Measurements from ENCODE around the gene MED27. TPM values are rescaled to one million over a fixed set of nuclear protein-coding genes. Genes with fewer than 3 reads are reported as not detected.

The MED27 gene
- total and polyA plus RNA-seq, 9 of the 15 experiments (the other 6 are each of a cell fraction or from before 2014, with no cell fraction given): 24.4 to 91.0 (median 36.1) TPM

- no peaks in the 10 kb centered on the region for H3K27me3 ChIP-seq (ENCODE audit: control insufficient read depth in 2 of 2, insufficient read depth in 2 of 2, low read length in 2 of 2)
- ChIA-PET POLR2A (interaction anchor here (1.3 kb wide), 1 partner anchor 20 kb away, joined by 4 read pairs; no protein-coding TSS in a partner anchor), CTCF (ENCODE audit: low intra/inter-chr PET ratio) (no interaction called here)
- peaks cover 25% of the 10 kb centered on the region for H4K20me1 ChIP-seq (replicated peaks; ENCODE audit: control insufficient read depth, insufficient read depth, low read length)
- no peaks in the 10 kb centered on the region for H3K9me1 ChIP-seq (ENCODE audit: control insufficient read depth, insufficient read depth, low read length)
- DNase-seq (ENCODE audit: extremely low read depth in 1 of 4, low spot score in 3 of 4) (no peak), ATAC-seq (no peak), FAIRE-seq (no peak)
- in situ Hi-C loops (cut with MboI) (no loop called here), intact Hi-C loops (cut with micrococcal nuclease) (no loop called here)
- H3K27ac ChIP-seq (ENCODE audit: extremely low read depth, low read depth, low read length): no peak overlapping the region
- H3K9ac ChIP-seq (ENCODE audit: insufficient read depth in 1 of 2, low read depth in 2 of 2, low read length in 2 of 2): no peak overlapping the region
- H3K4me3 ChIP-seq: no peak overlapping the region
- no TSS peak for BruUV-seq (replicated peaks)
- no peak for TF ChIP-seq E2F1 (CRISPR knock-in tag; IDR thresholded peaks at IDR 0.05)
- no peak for TF ChIP-seq CHD1 (IDR thresholded peaks at IDR 0.05; ENCODE audit: low read length)
- TF ChIP-seq NBN (IDR thresholded peaks at IDR 0.05; ENCODE audit: low read depth): no peak
- 54% methylated on average over 6 of the region's 7 CpGs for WGBS (ENCODE audit: insufficient coverage, low coverage, missing lambda C conversion rate)
- H3K4me1 ChIP-seq (replicated peaks in 1 of 2; ENCODE audit: control insufficient read depth in 2 of 2, insufficient read depth in 2 of 2, low read length in 2 of 2): no peaks in the 10 kb centered on the region
- no peaks in the 10 kb centered on the region for H3K9me3 ChIP-seq (replicated peaks; ENCODE audit: control insufficient read depth, insufficient read depth, low read depth, low read length)
- no peak overlapping the region for H3K4me2 ChIP-seq (ENCODE audit: insufficient read depth, low read length)
- no peak overlapping the region for H2AFZ ChIP-seq (ENCODE audit: low read depth, low read length)
- 0 out of 3 replicates have a peak, but pooled peaks cover 3% of the 10 kb centered on the region for H3K79me2 ChIP-seq (ENCODE audit: control insufficient read depth, insufficient read depth, low read length)
- H3K36me3 ChIP-seq (ENCODE audit: control insufficient read depth, insufficient read depth, low read length): no peaks in the 10 kb centered on the region
Observed at GRCh38 chr9:132019702-132020101, 60.0 kb downstream of the MED27 start.

- H3K4me1 ChIP-seq (replicated peaks in 1 of 2; ENCODE audit: control insufficient read depth in 2 of 2, insufficient read depth in 2 of 2, low read length in 2 of 2): no peaks in the 10 kb centered on the region
- ATAC-seq (no peak), DNase-seq (ENCODE audit: extremely low read depth in 1 of 4, low spot score in 3 of 4) (no peak), FAIRE-seq (no peak)
- TF ChIP-seq ZNF146 (CRISPR knock-in tag; IDR thresholded peaks at IDR 0.05; ENCODE audit: unreplicated experiment) (no peak), RUNX1 (IDR thresholded peaks at IDR 0.05; ENCODE audit: low read depth) (no peak), PTRF (tag; IDR thresholded peaks at IDR 0.05) (no peak), KAT2B (IDR thresholded peaks at IDR 0.05; ENCODE audit: low read depth, low read length) (no peak), SMAD3 (CRISPR knock-in tag; conservative IDR thresholded peaks at IDR 0.05) (no peak), BHLHE40 (IDR thresholded peaks at IDR 0.05; ENCODE audit: low read length) (no peak), HDGF (IDR thresholded peaks at IDR 0.05) (no peak), STAT6 (CRISPR knock-in tag; IDR thresholded peaks at IDR 0.05) (no peak), BDP1 (IDR thresholded peaks at IDR 0.05; ENCODE audit: insufficient read depth, insufficient read length) (no peak), TCF7 (IDR thresholded peaks at IDR 0.05; ENCODE audit: borderline replicate concordance) (no peak)
- BruUV-seq (replicated peaks): no TSS peak
- no peaks in the 10 kb centered on the region for H3K9me3 ChIP-seq (replicated peaks; ENCODE audit: control insufficient read depth, insufficient read depth, low read depth, low read length)
- H3K9me1 ChIP-seq (ENCODE audit: control insufficient read depth, insufficient read depth, low read length): no peaks in the 10 kb centered on the region
- intact Hi-C loops (cut with micrococcal nuclease) (no loop called here), in situ Hi-C loops (cut with MboI) (no loop called here)
- CTCF ChIA-PET (ENCODE audit: low intra/inter-chr PET ratio): no interaction called here
- H3K36me3 ChIP-seq (ENCODE audit: control insufficient read depth, insufficient read depth, low read length): no peaks in the 10 kb centered on the region
- H3K79me2 ChIP-seq (ENCODE audit: control insufficient read depth, insufficient read depth, low read length): 0 out of 3 replicates have a peak, but pooled peaks cover 3% of the 10 kb centered on the region
- H2AFZ ChIP-seq (ENCODE audit: low read depth, low read length): no peak overlapping the region
- no peak overlapping the region for H3K9ac ChIP-seq (ENCODE audit: insufficient read depth in 1 of 2, low read depth in 2 of 2, low read length in 2 of 2)
- POLR2A ChIA-PET: interaction anchor here (1.3 kb wide), 1 partner anchor 21 kb away, joined by 4 read pairs; no protein-coding TSS in a partner anchor
- H3K27ac ChIP-seq (ENCODE audit: extremely low read depth, low read depth, low read length): no peak overlapping the region
- H3K4me3 ChIP-seq: no peak overlapping the region
- WGBS (ENCODE audit: insufficient coverage, low coverage, missing lambda C conversion rate): 31% methylated on average over 3 of the region's 3 CpGs
- H3K4me2 ChIP-seq (ENCODE audit: insufficient read depth, low read length): no peak overlapping the region
- peaks cover 25% of the 10 kb centered on the region for H4K20me1 ChIP-seq (replicated peaks; ENCODE audit: control insufficient read depth, insufficient read depth, low read length)
- H3K27me3 ChIP-seq (ENCODE audit: control insufficient read depth in 2 of 2, insufficient read depth in 2 of 2, low read length in 2 of 2): no peaks in the 10 kb centered on the region
Observed at GRCh38 chr9:132018957-132019405, 60.7 kb downstream of the MED27 start.

Data from K562 (cell line).